ENCODE measurements around the gene IL21R. TPM values are rescaled to one million over a fixed set of nuclear protein-coding genes. Genes with fewer than 3 reads are reported as not detected.

Gene IL21R
- total RNA-seq, 6 experiments from 2014 or later, result 0.96 to 1.8 (median 1.2) TPM

DNA sequence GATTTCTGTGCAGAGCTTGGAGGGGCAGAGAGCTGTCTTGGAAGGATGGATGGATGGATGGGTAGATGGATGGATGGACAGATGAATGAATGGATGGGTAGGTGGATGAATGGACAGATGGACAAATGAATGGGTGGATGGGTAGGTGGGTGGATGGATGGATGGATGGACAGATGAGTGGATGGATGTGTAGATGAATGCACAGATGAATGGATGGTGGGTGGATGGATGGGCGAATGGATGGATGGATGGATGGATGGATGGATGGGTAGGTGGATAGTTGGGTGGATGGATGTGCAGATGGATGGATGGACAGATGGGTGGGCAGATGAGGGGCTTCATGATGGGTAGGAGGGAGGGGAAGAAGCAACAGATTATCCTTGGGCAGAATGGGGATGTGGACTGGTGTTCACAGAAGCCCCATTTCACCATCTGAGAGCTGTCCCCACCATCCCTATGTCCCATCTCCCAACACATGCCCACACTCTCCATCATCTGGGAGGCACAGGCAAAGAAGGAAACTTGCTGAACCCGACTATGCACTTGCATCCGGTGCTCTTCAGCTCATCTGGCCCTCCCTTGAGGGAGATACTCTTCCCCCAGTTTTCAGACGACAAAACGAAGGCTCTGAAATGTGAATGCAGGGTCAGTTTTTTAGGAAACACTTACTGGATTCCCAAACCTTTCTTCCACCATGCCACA is 57.2 kb downstream of the IL21R start:
- Mint-ChIP-seq H3K27me3 (ENCODE audit: insufficient read depth) (peaks cover 8% of the 10 kb centered on the region), H3K27ac (no peak overlapping the region), H3K4me3 (no peak overlapping the region), H3K9me3 (no peaks in the 10 kb centered on the region), H3K36me3 (ENCODE audit: low read depth) (no peaks in the 10 kb centered on the region; the same call in 1 of the 2 replicates), H3K4me1 (ENCODE audit: low read depth) (peaks cover 6% of the 10 kb centered on the region; the same call in 1 of the 2 replicates)
- TF ChIP-seq, protein P1, sequence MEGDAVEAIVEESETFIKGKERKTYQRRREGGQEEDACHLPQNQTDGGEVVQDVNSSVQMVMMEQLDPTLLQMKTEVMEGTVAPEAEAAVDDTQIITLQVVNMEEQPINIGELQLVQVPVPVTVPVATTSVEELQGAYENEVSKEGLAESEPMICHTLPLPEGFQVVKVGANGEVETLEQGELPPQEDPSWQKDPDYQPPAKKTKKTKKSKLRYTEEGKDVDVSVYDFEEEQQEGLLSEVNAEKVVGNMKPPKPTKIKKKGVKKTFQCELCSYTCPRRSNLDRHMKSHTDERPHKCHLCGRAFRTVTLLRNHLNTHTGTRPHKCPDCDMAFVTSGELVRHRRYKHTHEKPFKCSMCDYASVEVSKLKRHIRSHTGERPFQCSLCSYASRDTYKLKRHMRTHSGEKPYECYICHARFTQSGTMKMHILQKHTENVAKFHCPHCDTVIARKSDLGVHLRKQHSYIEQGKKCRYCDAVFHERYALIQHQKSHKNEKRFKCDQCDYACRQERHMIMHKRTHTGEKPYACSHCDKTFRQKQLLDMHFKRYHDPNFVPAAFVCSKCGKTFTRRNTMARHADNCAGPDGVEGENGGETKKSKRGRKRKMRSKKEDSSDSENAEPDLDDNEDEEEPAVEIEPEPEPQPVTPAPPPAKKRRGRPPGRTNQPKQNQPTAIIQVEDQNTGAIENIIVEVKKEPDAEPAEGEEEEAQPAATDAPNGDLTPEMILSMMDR (IDR thresholded peaks at IDR 0.05), result no peak
- DNase-seq, result no peak

DNA sequence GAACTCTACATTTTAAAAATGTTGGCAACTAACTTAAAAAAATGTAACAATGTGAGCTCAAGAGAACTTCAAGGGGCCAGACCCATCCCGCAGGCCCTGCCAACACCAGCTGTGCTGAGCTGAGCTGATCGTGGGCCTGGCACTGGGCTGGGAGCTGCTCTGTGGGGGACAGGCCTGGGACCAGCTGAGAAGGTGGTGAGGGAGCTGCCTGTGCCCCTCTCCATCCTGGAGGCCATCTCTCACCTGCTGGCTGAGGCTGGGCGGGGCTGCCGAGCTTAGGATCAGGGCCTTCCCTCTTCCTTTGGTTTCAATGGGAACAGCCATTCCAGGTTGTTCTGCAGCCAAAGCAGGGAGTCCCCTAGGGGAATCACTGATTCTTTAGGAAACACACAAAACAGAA is 58.2 kb downstream of the IL21R start:
- Mint-ChIP-seq H3K4me1 (ENCODE audit: low read depth) (peaks cover 6% of the 10 kb centered on the region; the same call in 1 of the 2 replicates), H3K27ac (no peak overlapping the region), H3K9me3 (no peaks in the 10 kb centered on the region), H3K4me3 (no peak overlapping the region), H3K27me3 (ENCODE audit: insufficient read depth) (peaks cover 8% of the 10 kb centered on the region), H3K36me3 (ENCODE audit: low read depth) (peaks cover 4% of the 10 kb centered on the region; the same call in 1 of the 2 replicates)
- TF ChIP-seq, protein P1 (IDR thresholded peaks at IDR 0.05), result no peak
- DNase-seq, result no peak

- TF ChIP-seq, protein P1 (IDR thresholded peaks at IDR 0.05), result no peak
- Mint-ChIP-seq H3K36me3 (ENCODE audit: low read depth) (peaks cover 8% of the 10 kb centered on the region), H3K27ac (no peak overlapping the region), H3K27me3 (ENCODE audit: insufficient read depth) (peaks cover 8% of the 10 kb centered on the region), H3K9me3 (no peaks in the 10 kb centered on the region), H3K4me3 (no peak overlapping the region), H3K4me1 (ENCODE audit: low read depth) (peaks cover 10% of the 10 kb centered on the region; the same call in 1 of the 2 replicates)
- no peak for DNase-seq
These were observed 58.9 kb downstream of the IL21R start for GRCh38 chr16:27460663-27461482.

DNA sequence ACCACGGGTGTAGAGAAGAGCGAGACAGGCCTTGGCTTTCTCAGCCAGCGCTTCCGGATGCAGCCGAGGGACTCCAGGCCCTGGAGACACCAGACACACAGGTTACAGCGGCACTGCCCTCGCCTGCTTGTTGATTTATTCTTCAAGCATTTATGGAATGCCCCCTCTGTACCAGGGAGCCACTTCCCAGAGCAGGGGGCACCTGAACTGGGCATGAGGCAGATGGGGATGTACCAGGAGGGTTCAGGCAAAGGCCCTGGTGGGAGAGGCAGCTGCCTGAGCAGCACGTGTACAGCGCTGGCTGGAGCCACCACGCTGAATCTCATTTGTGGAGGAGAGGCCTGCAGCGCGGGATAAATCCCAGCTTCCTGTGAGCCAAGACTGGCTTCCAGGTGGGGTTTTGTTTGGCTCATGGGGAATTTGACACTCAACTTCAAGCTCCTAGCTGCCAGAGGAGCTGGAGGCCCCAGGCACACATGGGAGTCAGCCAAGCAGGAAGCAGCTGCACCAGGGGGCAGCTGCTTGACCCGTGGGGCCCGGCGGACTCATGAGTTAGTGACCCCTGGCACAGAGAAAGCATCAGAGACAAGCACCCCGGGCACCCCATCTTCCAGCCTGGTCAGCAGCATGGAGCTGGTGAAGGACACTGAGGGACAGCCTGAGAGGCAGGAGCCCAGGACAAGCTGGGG is 59.7 kb downstream of the IL21R start:
- TF ChIP-seq, protein P1 (IDR thresholded peaks at IDR 0.05), result no peak
- DNase-seq, result no peak
- Mint-ChIP-seq H3K4me3 (no peak overlapping the region), H3K27me3 (ENCODE audit: insufficient read depth) (peaks cover 8% of the 10 kb centered on the region), H3K36me3 (ENCODE audit: low read depth) (peaks cover 16% of the 10 kb centered on the region), H3K4me1 (ENCODE audit: low read depth) (peaks cover 17% of the 10 kb centered on the region; the same call in 1 of the 2 replicates), H3K9me3 (no peaks in the 10 kb centered on the region), H3K27ac (no peak overlapping the region)

DNA sequence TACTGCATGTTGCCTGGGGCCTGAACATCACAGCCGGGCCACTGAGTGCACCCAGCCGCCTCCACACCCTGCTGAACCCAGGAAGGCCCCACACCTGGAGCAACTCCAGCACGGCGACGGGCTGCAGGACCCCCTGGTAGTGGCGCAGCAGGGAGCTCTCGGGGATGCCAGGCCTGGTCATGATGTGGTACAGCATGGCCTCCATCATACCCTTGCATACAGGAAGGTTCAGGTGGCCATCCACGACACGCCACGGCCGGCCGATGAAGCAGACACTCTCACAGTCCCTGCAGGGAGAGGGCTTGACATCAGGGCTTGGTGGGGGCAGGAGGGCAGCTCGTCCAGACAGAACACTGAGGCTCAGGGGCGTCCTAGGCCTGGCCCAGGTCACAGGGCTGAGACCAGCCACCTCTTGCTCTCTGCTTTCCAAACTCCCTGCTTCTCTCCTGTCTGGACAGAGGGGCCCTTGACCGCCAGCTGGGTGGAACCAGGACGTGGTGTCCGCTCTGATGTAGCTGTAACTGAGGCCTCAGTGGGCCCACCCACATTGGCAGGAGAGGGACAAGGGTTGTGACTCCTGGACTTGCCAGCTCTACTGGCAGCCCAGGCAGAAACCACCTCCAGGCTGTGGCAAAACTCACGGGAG is 60.3 kb downstream of the IL21R start:
- Mint-ChIP-seq H3K4me3 (no peak overlapping the region), H3K36me3 (ENCODE audit: low read depth) (peaks cover 23% of the 10 kb centered on the region), H3K27me3 (ENCODE audit: insufficient read depth) (peaks cover 6% of the 10 kb centered on the region), H3K4me1 (ENCODE audit: low read depth) (peaks cover 17% of the 10 kb centered on the region; the same call in 1 of the 2 replicates), H3K9me3 (peaks cover 2% of the 10 kb centered on the region; the same call in 1 of the 2 replicates), H3K27ac (no peak overlapping the region)
- TF ChIP-seq, protein P1 (IDR thresholded peaks at IDR 0.05), result no peak
- DNase-seq, result no peak
